ENCODE data around the gene KCNK17.

KCNK17 gene

DNA sequence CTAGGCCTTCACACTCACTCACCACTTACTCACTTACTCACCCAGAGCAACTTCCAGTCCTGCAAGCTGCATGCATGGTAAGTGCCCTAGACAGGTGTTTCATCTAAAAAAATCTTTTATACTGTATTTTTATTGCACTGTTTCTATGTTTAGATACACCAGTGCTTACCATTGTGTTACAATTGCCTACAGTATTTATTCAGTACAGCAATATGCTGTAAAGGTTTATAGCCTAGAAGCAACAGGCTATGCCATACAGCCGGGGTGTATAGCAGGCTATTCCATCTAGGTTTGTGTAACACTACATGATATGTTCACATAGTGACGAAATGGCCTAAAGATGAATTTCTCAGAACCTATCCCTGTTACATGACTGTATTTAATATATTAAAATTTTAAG, 47.8 kb downstream of the KCNK17 start:
- DNase-seq, result peak; percentile 53

GRCh38 chr6:39263303-39264037, 50.7 kb downstream of the KCNK17 start:
- DNase-seq, result peak; percentile 53

GRCh38 chr6:39261751-39262150, 52.5 kb downstream of the KCNK17 start:
- DNase-seq, result no peak

- no peak for DNase-seq
These were observed 53.3 kb downstream of the KCNK17 start for GRCh38 chr6:39260953-39261352.

DNA sequence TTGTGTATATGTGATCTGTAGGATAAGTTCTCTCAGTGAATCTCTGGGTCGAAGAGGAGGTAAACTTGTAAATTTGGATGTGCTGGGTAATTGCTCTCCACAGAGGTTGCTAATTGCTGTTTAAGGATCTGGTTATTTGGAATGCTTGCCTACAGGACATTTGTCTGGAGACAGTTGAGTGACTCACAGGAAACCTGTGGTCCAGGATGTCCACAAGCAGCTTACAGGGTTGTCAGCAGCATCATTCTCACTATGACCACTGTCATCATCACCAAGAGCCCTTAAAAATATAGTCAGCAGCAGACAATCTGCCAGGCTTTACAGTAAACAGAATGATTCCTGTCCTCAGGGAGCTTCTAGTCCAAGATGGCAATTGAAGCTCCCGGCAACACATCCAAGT, 53.8 kb downstream of the KCNK17 start:
- no peak for DNase-seq

- no peak for DNase-seq
These were observed 57.8 kb downstream of the KCNK17 start for GRCh38 chr6:39256294-39256940.

DNA sequence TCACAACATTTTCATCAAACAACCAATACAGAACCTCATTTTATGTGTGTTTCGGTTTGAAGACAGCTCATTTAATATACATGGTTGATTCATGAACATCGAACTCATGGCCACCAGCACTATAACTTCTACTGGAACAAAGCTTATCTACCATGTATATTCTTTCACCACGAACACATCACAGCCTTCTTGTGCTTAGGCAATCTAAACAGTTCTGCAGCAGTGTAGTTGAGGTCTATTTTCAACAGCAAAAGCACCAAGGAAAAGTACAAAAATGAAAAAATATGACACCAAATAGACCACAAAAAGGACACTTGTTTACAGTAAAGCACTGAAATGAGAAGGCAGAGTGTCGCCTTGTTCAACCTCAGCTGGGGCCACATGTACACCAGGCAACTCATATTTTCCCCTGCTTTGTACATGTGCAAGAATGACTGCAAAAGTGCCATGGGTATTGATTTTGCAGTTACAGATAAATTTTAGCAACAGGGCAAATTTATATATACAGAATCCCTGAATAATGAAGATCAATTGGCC, 59.2 kb downstream of the KCNK17 start:
- DNase-seq, result no peak

GRCh38 chr6:39251406-39251805, 62.8 kb downstream of the KCNK17 start:
- DNase-seq, result peak; percentile 68

DNA sequence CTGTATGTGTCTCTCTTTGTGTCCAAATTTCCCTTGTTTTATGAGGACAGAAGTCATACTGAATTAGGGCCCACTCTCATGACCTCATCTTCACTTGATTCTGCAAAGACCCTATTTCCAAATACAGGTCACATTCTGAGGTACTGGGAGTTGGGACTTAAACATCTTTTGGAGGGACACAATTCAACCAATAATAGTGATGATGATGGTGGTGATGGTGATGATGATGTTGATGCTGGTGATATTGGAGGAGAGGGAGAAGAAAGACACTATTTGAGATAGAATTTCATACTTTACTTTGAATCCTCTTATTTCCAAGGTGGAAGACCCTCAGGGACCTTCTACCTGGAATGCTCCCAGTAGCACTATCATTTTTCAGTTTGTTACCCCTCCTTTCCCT, 63.7 kb downstream of the KCNK17 start:
- no peak for DNase-seq

DNA sequence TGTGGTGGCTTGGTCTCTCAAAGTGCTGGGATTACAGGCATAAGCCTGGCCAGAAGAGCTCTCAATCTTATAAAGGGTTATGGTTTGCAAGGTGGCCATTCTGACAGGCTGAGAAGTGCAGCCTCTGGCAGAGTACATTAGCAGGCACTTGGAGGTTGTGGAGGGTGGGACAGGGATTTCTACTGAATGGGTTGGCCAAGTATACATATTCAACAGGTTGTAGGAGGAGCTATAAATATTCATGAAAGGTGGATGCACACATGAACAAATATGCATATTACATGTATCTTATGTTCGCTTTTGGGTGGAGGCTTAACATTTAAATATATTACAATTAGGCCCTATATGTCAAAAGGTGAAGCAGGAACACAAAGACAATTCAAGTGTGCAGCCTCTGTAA, 64.9 kb downstream of the KCNK17 start:
- DNase-seq, result no peak

All from NCI-H2029 treated with DMSO at 0.1 percent for 48 hours (cell line).